ENCODE results near the gene NOP53. TPM values are rescaled to one million over a fixed set of nuclear protein-coding genes. Genes with fewer than 3 reads are reported as not detected.
"Not testable (repeated sequence)": the region's sequence is repeated elsewhere in the genome, so short reads cannot be mapped to it uniquely, and the experiment has no call there.

NOP53 gene
- total RNA-seq, 2 experiments from 2014 or later: 317 to 374 TPM

DNA sequence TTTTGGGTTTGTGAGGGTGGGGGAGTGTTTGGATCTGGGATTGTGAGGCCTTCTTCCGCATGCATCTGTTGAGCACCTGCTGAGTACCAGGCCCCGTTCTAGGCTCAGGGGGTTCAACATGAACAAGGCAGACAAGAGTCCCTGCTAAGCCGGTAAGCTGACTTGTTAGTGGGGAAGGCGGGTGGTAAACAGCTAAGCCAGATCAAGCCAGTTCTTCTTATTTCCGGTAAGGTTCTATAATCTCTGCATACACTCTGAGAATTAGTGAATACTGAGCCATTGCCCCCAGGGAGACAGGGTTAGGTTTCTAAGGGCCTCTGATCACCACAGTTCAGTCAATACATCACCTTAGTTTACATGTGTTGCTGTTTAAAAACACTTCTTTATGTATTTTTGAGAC lies 42.0 kb upstream of the NOP53 start:
- peaks cover 5% of the 10 kb centered on the region for H3K4me1 Mint-ChIP-seq
- peaks cover 12% of the 10 kb centered on the region for H3K36me3 Mint-ChIP-seq (ENCODE audit: low read depth)
- no peaks in the 10 kb centered on the region for H3K27me3 Mint-ChIP-seq
- no peaks in the 10 kb centered on the region for H3K9me3 Mint-ChIP-seq (ENCODE audit: low read depth)
- H3K27ac Mint-ChIP-seq: no peak overlapping the region
- H3K4me3 Mint-ChIP-seq: no peak overlapping the region
- intact Hi-C loops (cut with DNase I, micrococcal nuclease): loop anchor here in 1 of 2 experiments (10.0 kb wide), 1 partner anchor 408 kb away; no protein-coding TSS in a partner anchor
- ATAC-seq: no peak
- DNase-seq: no peak
- CTCF ChIA-PET: interaction anchor here (1.2 to 1.7 kb wide), 2 partner anchors 10 to 11 kb away, joined by 3 to 6 read pairs; partner anchors contain the start of gene EHD2
- POLR2A ChIA-PET: interaction anchor here (0.6 kb wide), 1 partner anchor 36 kb away, joined by 6 read pairs; no protein-coding TSS in a partner anchor

DNA sequence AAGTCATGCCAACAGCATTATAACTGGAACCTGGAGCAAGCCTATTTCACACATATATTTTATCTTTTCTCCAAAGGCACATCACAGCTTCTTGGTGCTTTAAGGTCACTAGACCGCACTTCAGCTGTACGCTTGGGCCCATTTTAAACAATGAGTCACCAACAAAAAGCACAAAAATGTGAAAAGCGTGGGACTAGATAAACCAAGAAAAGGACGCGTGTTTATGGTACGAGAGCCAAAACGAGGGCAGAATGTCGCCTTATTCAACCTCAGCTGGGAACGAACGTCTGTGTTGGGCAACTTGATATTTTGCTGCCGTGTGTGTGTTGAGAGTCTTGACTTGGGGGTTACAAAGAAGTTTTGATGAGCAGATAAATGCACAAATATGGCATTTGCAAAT lies 41.3 kb upstream of the NOP53 start:
- ChIA-PET POLR2A (no interaction called here), CTCF (interaction anchor here (0.9 to 1.7 kb wide), 4 partner anchors 9 to 87 kb away, joined by 3 to 6 read pairs (median 4); partner anchors contain the start of gene EHD2)
- H3K27me3 Mint-ChIP-seq: no peaks in the 10 kb centered on the region
- DNase-seq (no peak), ATAC-seq (no peak)
- intact Hi-C loops (cut with DNase I, micrococcal nuclease): loop anchor here in 1 of 2 experiments (10.0 kb wide), 1 partner anchor 409 kb away; no protein-coding TSS in a partner anchor
- H3K27ac Mint-ChIP-seq: no peak overlapping the region
- no peaks in the 10 kb centered on the region for H3K9me3 Mint-ChIP-seq (ENCODE audit: low read depth)
- H3K4me3 Mint-ChIP-seq: no peak overlapping the region
- peaks cover 9% of the 10 kb centered on the region for H3K36me3 Mint-ChIP-seq (ENCODE audit: low read depth)
- peaks cover 5% of the 10 kb centered on the region for H3K4me1 Mint-ChIP-seq

DNA sequence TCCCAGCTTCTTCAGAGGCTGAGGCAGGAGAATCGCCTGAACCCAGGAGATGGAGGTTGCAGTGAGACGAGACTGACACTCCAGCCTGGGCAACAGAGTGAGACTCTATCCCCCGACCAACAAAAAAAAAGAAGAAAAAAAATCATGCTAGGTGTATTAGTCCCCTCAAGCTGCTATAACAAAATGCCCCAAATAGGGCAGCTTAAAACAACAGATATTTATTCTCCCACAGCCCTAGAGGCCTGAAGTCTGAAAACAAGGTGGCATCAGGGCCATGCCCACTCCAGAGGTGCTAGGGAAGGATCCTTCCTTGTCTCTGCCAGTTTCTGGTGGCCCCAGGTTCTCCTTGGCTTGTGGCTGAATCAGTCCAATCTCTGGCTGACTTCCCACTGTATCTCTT lies 40.7 kb upstream of the NOP53 start:
- no peaks in the 10 kb centered on the region for H3K27me3 Mint-ChIP-seq
- H3K27ac Mint-ChIP-seq: peak overlapping the region; percentile 19
- no peaks in the 10 kb centered on the region for H3K9me3 Mint-ChIP-seq (ENCODE audit: low read depth)
- ChIA-PET CTCF (interaction anchor here (0.9 to 1.7 kb wide), 3 partner anchors 8 to 86 kb away, joined by 3 to 6 read pairs (median 4); partner anchors contain the start of gene EHD2), POLR2A (no interaction called here)
- H3K36me3 Mint-ChIP-seq (ENCODE audit: low read depth): peaks cover 9% of the 10 kb centered on the region
- DNase-seq (no peak), ATAC-seq (no peak)
- intact Hi-C loops (cut with DNase I, micrococcal nuclease): loop anchor here (5.0 to 10.0 kb wide), 2 partner anchors 410 to 422 kb away; no protein-coding TSS in a partner anchor
- H3K4me1 Mint-ChIP-seq: peaks cover 5% of the 10 kb centered on the region
- H3K4me3 Mint-ChIP-seq: no peak overlapping the region

DNA sequence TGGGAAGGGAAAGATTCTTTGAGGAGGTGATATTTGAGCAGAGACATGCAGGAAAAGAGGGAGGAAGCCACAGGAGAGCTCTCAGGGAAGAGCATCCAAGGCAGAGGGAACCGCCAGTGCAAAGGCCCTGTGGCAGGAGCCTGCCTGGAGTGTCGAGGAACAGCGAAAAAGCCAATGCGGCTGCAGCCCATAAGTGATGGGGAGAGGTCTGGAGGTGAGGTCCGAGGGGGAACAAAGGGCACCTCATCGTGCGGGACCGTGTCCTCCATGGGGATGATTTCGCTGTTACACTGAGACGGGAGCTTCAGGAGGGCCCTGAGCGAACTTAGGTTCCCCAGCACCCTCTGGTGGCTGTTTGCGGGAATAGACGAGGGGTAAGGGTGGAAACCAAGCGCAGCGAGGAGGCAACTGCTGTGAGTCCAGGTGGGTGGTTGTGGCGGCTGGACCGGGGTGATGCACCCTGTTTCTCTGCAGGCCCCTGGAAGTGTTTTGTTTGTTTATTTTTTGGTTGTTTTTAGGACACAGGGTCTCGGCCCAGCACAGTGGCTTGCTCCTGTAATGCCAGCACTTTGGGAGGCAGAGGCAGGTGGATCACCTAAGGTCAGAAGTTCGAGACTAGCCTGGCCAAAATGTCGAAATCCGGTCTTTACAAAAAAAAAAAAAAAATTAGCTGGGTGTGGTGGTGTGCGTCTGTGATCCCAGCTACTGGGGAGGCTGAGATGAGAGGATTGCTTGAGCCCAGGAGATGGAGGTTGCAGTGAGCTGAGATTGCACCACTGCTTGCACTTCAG lies 38.0 kb upstream of the NOP53 start:
- Mint-ChIP-seq H3K36me3 (ENCODE audit: low read depth) (peaks cover 9% of the 10 kb centered on the region), H3K4me3 (no peak overlapping the region), H3K27ac (no peak overlapping the region), H3K27me3 (peaks cover 8% of the 10 kb centered on the region), H3K9me3 (ENCODE audit: low read depth) (no peaks in the 10 kb centered on the region), H3K4me1 (peaks cover 5% of the 10 kb centered on the region)
- ATAC-seq (peak; percentile 99), DNase-seq (peak; percentile 91)
- ChIA-PET CTCF (interaction anchor here (0.5 to 5.0 kb wide), 32 partner anchors 8 to 783 kb away, joined by 3 to 52 read pairs (median 5); partner anchors contain the start of genes C5AR2, KPTN, NAPA and NOP53), POLR2A (interaction anchor here (1.2 kb wide), 1 partner anchor 271 kb away, joined by 3 read pairs; no protein-coding TSS in a partner anchor)
- intact Hi-C loops (cut with DNase I, micrococcal nuclease): loop anchor here (1.0 to 10.0 kb wide), 4 partner anchors 271 to 425 kb away; no protein-coding TSS in a partner anchor

DNA sequence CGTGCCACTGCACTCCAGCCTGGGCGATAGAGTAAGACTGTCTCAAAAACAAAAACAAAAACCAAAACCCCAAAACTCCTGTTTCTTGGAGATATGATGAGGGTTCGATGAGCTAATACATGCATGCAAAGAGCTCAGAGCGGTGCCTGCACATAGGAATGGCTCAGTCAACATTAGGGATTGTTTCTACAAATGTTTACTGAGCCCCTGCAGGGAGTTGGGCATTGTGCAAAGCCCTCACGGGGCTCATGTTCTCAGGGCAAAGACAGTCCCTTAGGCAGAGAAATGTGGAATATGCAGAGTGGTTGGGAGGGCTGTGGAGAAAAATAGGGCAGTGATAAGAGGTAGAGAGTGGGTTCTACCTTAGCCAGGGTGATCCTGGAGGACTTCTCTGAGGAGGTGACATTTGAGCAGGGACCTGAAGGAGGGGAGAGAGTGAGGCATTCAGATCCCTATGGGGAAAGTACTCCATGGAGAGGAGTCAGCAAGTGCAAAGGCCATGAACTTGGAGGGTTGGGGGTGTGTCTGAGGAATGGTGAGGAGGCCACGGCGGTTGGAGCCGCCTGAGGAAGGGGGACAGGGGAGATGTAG lies 33.6 kb upstream of the NOP53 start:
- ChIA-PET CTCF (interaction anchor here (0.6 to 3.7 kb wide), 9 partner anchors 13 to 275 kb away, joined by 3 to 52 read pairs (median 4); partner anchors contain the start of gene NOP53), POLR2A (no interaction called here)
- H3K27me3 Mint-ChIP-seq: peaks cover 33% of the 10 kb centered on the region
- ATAC-seq (no peak), DNase-seq (no peak)
- H3K9me3 Mint-ChIP-seq (ENCODE audit: low read depth): no peaks in the 10 kb centered on the region
- H3K27ac Mint-ChIP-seq: no peak overlapping the region
- intact Hi-C loops (cut with DNase I, micrococcal nuclease): loop anchor here in 1 of 2 experiments (5.0 kb wide), 1 partner anchor 76 kb away; no protein-coding TSS in a partner anchor
- no peak overlapping the region for H3K4me3 Mint-ChIP-seq
- no peaks in the 10 kb centered on the region for H3K36me3 Mint-ChIP-seq (ENCODE audit: low read depth)
- H3K4me1 Mint-ChIP-seq: peaks cover 10% of the 10 kb centered on the region

DNA sequence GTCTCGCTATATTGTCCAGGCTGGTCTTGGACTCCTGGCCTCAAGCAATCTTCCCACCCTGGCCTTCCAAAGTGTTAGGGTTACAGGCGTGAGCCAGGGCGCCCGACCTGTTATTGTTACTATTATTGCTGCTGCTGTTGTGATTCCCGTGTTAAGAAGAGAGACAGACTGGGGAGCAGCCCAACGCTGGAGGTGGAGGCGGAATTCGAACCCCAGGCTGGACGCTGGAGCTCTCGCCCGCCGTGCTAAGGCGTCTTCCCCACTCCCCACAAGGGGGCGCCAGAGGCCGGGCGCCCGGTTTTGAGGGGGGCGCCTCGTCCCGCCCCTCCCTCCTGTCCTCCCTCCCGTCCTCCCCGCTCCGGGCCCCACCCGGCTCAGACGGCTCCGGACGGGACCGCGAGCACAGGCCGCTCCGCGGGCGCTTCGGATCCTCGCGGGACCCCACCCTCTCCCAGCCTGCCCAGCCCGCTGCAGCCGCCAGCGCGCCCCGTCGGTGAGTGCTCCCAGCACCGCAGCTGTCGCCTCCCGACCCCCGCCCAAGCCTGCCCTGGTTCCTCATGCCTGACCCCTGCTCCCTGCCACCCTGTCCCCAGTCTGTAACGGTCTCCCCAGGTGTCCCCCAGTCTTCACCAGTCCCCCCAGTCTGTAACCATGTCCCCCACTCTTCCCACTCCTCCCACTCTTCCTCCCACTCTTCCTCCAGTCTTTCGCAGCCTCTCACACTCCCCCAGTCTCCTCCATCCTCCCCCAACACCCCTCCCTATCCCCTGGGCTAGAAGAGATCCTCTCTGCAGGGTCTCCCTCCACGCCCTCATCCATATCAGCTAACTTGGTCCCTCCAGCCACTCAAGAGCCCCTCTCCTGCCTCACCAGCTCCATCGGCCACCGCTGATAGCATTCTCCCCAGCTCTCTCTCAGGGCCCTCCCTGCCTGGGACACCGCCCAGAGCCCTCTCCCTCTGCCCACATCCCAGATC lies 32.0 kb upstream of the NOP53 start, which contains the start of gene EHD2:
Gene EHD2 (plus strand): TSS at position 377 of the 976 bp plus-strand sequence. CDS start 3,191 bp downstream, outside the sequence.
- intact Hi-C loops (cut with DNase I, micrococcal nuclease): loop anchor here (1.0 to 5.0 kb wide), 3 partner anchors 30 to 75 kb away; no protein-coding TSS in a partner anchor
- peaks cover 5% of the 10 kb centered on the region for H3K4me1 Mint-ChIP-seq
- DNase-seq (peak; percentile 76), ATAC-seq (peak; percentile 78)
- CTCF ChIA-PET: interaction anchor here (0.5 to 3.7 kb wide), 23 partner anchors 9 to 280 kb away, joined by 3 to 52 read pairs (median 4); partner anchors contain the start of genes NAPA and NOP53
- H3K27ac Mint-ChIP-seq: no peak within 1 kb of the TSS
- no peaks in the 10 kb centered on the region for H3K9me3 Mint-ChIP-seq (ENCODE audit: low read depth)
- peaks cover 37% of the 10 kb centered on the region for H3K27me3 Mint-ChIP-seq
- H3K36me3 Mint-ChIP-seq (ENCODE audit: low read depth): no peaks in the 10 kb centered on the region
- peak within 1 kb of the TSS; percentile 53 for H3K4me3 Mint-ChIP-seq
- POLR2A ChIA-PET: interaction anchor here (0.8 kb wide), 1 partner anchor 10 kb away, joined by 4 read pairs; no protein-coding TSS in a partner anchor

DNA sequence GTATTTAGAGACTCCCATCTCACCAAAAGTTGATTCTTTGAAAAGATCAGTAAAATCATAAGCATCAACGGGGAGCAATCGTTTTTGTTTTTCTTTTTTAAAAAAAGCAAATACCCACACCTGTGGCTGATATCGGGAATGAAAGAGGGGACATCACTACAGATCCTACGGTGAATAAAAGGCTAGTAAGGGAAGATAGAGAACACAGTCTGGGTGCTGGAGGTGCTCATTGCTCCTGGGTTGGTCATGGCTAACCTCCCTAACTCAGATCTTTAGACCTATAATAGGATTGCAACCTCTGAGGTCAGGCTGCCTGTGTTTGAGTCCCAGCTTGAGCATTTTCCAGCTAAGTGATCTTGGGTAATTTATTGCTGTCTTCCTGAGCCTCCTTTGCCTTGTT lies 31.0 kb upstream of the NOP53 start:
- DNase-seq (no peak), ATAC-seq (no peak)
- POLR2A ChIA-PET: no interaction called here
- CTCF ChIA-PET: interaction anchor here (0.8 to 3.7 kb wide), 9 partner anchors 8 to 155 kb away, joined by 3 to 52 read pairs (median 4); partner anchors contain the start of gene NOP53
- peaks cover 5% of the 10 kb centered on the region for H3K4me1 Mint-ChIP-seq
- H3K36me3 Mint-ChIP-seq (ENCODE audit: low read depth): no peaks in the 10 kb centered on the region
- H3K27me3 Mint-ChIP-seq: peaks cover 37% of the 10 kb centered on the region
- H3K4me3 Mint-ChIP-seq: no peak overlapping the region
- H3K27ac Mint-ChIP-seq: no peak overlapping the region
- intact Hi-C loops (cut with DNase I, micrococcal nuclease): loop anchor here in 1 of 2 experiments (5.0 kb wide), 1 partner anchor 73 kb away; no protein-coding TSS in a partner anchor
- no peaks in the 10 kb centered on the region for H3K9me3 Mint-ChIP-seq (ENCODE audit: low read depth)

DNA sequence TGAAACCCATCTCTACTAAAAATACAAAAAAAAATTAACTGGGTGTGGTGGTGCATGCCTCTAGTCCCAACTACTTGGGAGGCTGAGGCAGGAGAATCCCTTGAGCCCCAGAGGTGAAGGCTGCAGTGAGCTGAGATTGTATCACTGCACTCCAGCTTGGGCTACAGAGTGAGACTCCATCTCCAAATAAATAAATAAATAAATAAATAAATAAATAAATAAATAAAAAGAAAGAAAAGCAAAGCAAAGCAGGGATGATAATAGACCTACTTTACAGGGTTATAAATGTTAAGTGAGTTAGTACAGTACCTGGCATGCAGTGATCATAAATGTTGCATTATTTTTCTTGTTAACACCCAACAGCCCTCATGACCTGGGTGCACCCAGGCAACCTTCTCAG lies 30.5 kb upstream of the NOP53 start:
- H3K4me1 Mint-ChIP-seq; POLR2A ChIA-PET; DNase-seq; H3K27ac Mint-ChIP-seq; H3K4me3 Mint-ChIP-seq; ATAC-seq; H3K9me3 Mint-ChIP-seq (ENCODE audit: low read depth); H3K36me3 Mint-ChIP-seq (ENCODE audit: low read depth): not testable (repeated sequence)
- intact Hi-C loops (cut with DNase I, micrococcal nuclease): loop anchor here in 1 of 2 experiments (5.0 kb wide), 1 partner anchor 72 kb away; no protein-coding TSS in a partner anchor
- H3K27me3 Mint-ChIP-seq: peaks cover 37% of the 10 kb centered on the region
- CTCF ChIA-PET: interaction anchor here (0.7 to 2.4 kb wide), 4 partner anchors 8 to 75 kb away, joined by 3 to 6 read pairs (median 4); no protein-coding TSS in a partner anchor

DNA sequence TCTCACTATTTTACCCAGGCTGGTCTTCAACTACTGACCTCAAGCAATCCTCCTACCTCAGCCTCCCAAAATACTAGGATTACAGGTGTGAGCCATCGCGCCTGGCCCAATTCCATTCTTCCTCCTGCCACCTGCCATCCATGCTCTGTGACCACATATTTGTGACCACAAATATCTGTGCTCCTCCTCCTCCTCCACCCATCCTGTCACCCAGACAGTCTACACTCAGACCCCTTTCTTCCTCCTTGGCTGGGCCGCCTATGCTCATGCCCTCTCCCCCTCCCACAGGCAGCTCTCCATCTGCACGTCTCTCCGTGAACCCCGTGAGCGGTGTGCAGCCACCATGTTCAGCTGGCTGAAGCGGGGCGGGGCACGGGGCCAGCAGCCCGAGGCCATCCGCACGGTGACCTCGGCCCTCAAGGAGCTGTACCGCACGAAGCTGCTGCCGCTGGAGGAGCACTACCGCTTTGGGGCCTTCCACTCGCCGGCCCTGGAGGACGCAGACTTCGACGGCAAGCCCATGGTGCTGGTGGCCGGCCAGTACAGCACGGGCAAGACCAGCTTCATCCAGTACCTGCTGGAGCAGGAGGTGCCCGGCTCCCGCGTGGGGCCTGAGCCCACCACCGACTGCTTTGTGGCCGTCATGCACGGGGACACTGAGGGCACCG lies 28.9 kb upstream of the NOP53 start:
- no peak for DNase-seq
- Mint-ChIP-seq H3K9me3 (ENCODE audit: low read depth) (no peaks in the 10 kb centered on the region), H3K27me3 (peaks cover 42% of the 10 kb centered on the region), H3K4me3 (no peak overlapping the region), H3K4me1 (peaks cover 5% of the 10 kb centered on the region), H3K36me3 (ENCODE audit: low read depth) (no peaks in the 10 kb centered on the region), H3K27ac (no peak overlapping the region)
- intact Hi-C loops (cut with DNase I, micrococcal nuclease): no loop called here
- ChIA-PET POLR2A (no interaction called here), CTCF (interaction anchor here (0.5 to 1.5 kb wide), 5 partner anchors 9 to 107 kb away, joined by 3 to 4 read pairs (median 4); partner anchors contain the start of gene NOP53)
- no peak for ATAC-seq

All from activated CD4-positive, alpha-beta T cell treated with anti-CD3 and anti-CD28 coated beads for 36 hours (primary cell).